H1 (cell line): Measurements from ENCODE around the gene ABL1. TPM values are rescaled to one million over a fixed set of nuclear protein-coding genes. Genes with fewer than 3 reads are reported as not detected.

ENCODE experiments used
- CTCF ChIA-PET: fragments of 300-600 bp; sonication (Branson Sonifier 250); formaldehyde crosslinking; loops from one replicate; lab custom pipeline; 2021; ENCODE audit not compliant: partially characterized antibody; lab: Charles Lee
- POLR2A ChIA-PET: fragments of 300-600 bp; sonication (Branson Sonifier 250); formaldehyde crosslinking; loops from one replicate; lab custom pipeline; 2021; ENCODE audit warnings: inconsistent platforms; ENCODE audit not compliant: partially characterized antibody; lab: Charles Lee
- DNase-seq, 2 experiments: peaks; one replicate each; pipeline versions ENCODE4 v3.0.0 to v3.0.0-alpha.2; 2010 to 2022; ENCODE audit warnings: low spot score in 2 of 2, low read depth in 1 of 2, mixed read lengths in 1 of 2
- FAIRE-seq: peaks from 2 replicates; lab custom pipeline; 2011; peaks lifted over from hg19 to GRCh38; lab: Jason Lieb, UNC
- H2AFZ ChIP-seq: 2 replicates; pipeline ENCODE4 v1.8.1; 2012; ENCODE audit warnings: low read length, inconsistent platforms
- H2AK5ac ChIP-seq: 2 replicates; pipeline ENCODE4 v1.6.1; 2013; ENCODE audit warnings: low read depth, low read length
- H2BK120ac ChIP-seq: replicated peaks from 2 replicates; pipeline ENCODE3; 2013; ENCODE audit warnings: low read depth, low read length, inconsistent platforms
- H2BK12ac ChIP-seq: 2 replicates; pipeline ENCODE4 v1.6.1; 2013; ENCODE audit warnings: low read depth, low read length
- H2BK15ac ChIP-seq: 2 replicates; pipeline ENCODE4 v1.6.1; 2013; ENCODE audit warnings: low read length
- H2BK20ac ChIP-seq: 2 replicates; pipeline ENCODE4 v1.6.1; 2013; ENCODE audit warnings: low read length
- H2BK5ac ChIP-seq: 2 replicates; pipeline ENCODE4 v1.6.1; 2013; ENCODE audit warnings: low read depth, low read length
- H3K14ac ChIP-seq: 2 replicates; pipeline ENCODE4 v1.6.1; 2013; ENCODE audit warnings: inconsistent platforms; ENCODE audit not compliant: insufficient read length
- H3K18ac ChIP-seq: 2 replicates; pipeline ENCODE4 v1.6.1; 2013; ENCODE audit warnings: low read length; ENCODE audit errors: extremely low read depth
- H3K23ac ChIP-seq: 2 replicates; pipeline ENCODE4 v1.6.1; 2013; ENCODE audit warnings: inconsistent platforms; ENCODE audit not compliant: insufficient read length
- H3K23me2 ChIP-seq: 2 replicates; pipeline ENCODE4 v1.6.1; 2013; ENCODE audit warnings: low read depth, low read length
- H3K27ac ChIP-seq: 2 replicates; pipeline ENCODE4 v1.6.1; 2011; ENCODE audit warnings: low read depth, low read length, inconsistent platforms
- H3K27me3 ChIP-seq, 4 experiments: replicated peaks in 1 of 4; 1 replicate in 1 of 4; 2 replicates in 3 of 4; pipeline versions ENCODE4 v1.6.1 to v1.8.1; 2011 to 2013; ENCODE audit warnings: low read length in 3 of 4, mild to moderate bottlenecking in 3 of 4, inconsistent platforms in 2 of 4, mixed read lengths in 2 of 4, moderate library complexity in 1 of 4; ENCODE audit not compliant: control insufficient read depth in 3 of 4, insufficient read depth in 3 of 4; ENCODE audit errors: extremely low read depth in 1 of 4
- H3K36me3 ChIP-seq, 4 experiments: 2 replicates each; pipeline versions ENCODE4 v1.6.1 to v1.8.1; 2011 to 2013; ENCODE audit warnings: mild to moderate bottlenecking in 4 of 4, low read length in 3 of 4, moderate library complexity in 2 of 4, control low read depth in 1 of 4, inconsistent platforms in 1 of 4; ENCODE audit not compliant: insufficient read depth in 4 of 4, control insufficient read depth in 2 of 4
- H3K4ac ChIP-seq: replicated peaks from 2 replicates; pipeline ENCODE3; 2013; ENCODE audit warnings: low read length, low read depth, mixed read lengths, inconsistent platforms; ENCODE audit not compliant: insufficient read length
- H3K4me1 ChIP-seq, 4 experiments: replicated peaks in 1 of 4; 1 replicate in 1 of 4; 2 replicates in 3 of 4; pipeline versions ENCODE4 v1.6.1 to v1.8.1; 2011 to 2013; ENCODE audit warnings: low read length in 3 of 4, inconsistent platforms in 2 of 4, mixed read lengths in 1 of 4; ENCODE audit not compliant: insufficient read depth in 4 of 4, control insufficient read depth in 3 of 4
- H3K4me2 ChIP-seq, 2 experiments: 2 replicates each; pipeline versions ENCODE4 v1.6.1 to v1.8.1; 2011 to 2013; ENCODE audit warnings: low read depth in 2 of 2, low read length in 2 of 2, control low read depth in 1 of 2, inconsistent platforms in 1 of 2, mild to moderate bottlenecking in 1 of 2; ENCODE audit not compliant: insufficient read depth in 1 of 2
- H3K4me3 ChIP-seq, 4 experiments: fragments of 200-600, 300-600 bp in 1 of 4; sonication (generic), shearing (Covaris generic), sonication (Bioruptor Twin) in 1 of 4; 2 replicates each; pipeline versions ENCODE4 v1.5.1 to v1.8.1; 2011 to 2016; ENCODE audit warnings: low read length in 4 of 4, low read depth in 3 of 4, control low read depth in 2 of 4, inconsistent platforms in 2 of 4, mild to moderate bottlenecking in 2 of 4, mixed read lengths in 1 of 4, moderate library complexity in 1 of 4; ENCODE audit not compliant: insufficient read depth in 2 of 4; ENCODE audit errors: extremely low read depth in 1 of 4
- H3K56ac ChIP-seq: replicated peaks from 2 replicates; pipeline ENCODE3; 2013; ENCODE audit warnings: low read depth, mild to moderate bottlenecking, mixed read lengths, low read length, inconsistent platforms; ENCODE audit not compliant: insufficient read length
- H3K79me1 ChIP-seq: 2 replicates; pipeline ENCODE4 v1.6.1; 2013; ENCODE audit warnings: low read depth, low read length, control low read depth
- H3K79me2 ChIP-seq, 2 experiments: 2 replicates each; pipeline versions ENCODE4 v1.6.1 to v1.8.1; 2012 to 2013; ENCODE audit warnings: low read length in 2 of 2, mild to moderate bottlenecking in 2 of 2, inconsistent platforms in 1 of 2; ENCODE audit not compliant: insufficient read depth in 2 of 2, control insufficient read depth in 1 of 2
- H3K9ac ChIP-seq, 4 experiments: replicated peaks in 1 of 4; 1 replicate in 1 of 4; 2 replicates in 3 of 4; pipeline versions ENCODE4 v1.6.1 to v1.8.1; 2011 to 2013; ENCODE audit warnings: low read depth in 3 of 4, low read length in 3 of 4, control low read depth in 2 of 4, mild to moderate bottlenecking in 2 of 4, moderate library complexity in 2 of 4, inconsistent platforms in 1 of 4; ENCODE audit errors: extremely low read depth in 1 of 4
- H3K9me3 ChIP-seq, 2 experiments: 2 replicates each; pipeline versions ENCODE4 v1.6.1 to v1.8.1; 2012 to 2013; ENCODE audit warnings: mild to moderate bottlenecking in 2 of 2, moderate library complexity in 2 of 2, control low read depth in 1 of 2, inconsistent platforms in 1 of 2, low read depth in 1 of 2, low read length in 1 of 2, mixed read lengths in 1 of 2; ENCODE audit not compliant: insufficient read depth in 2 of 2
- H4K20me1 ChIP-seq, 2 experiments: replicated peaks in 1 of 2; 2 replicates each; pipeline versions ENCODE3 to v1.8.1; 2011 to 2013; ENCODE audit warnings: inconsistent platforms in 2 of 2, low read length in 2 of 2, mild to moderate bottlenecking in 1 of 2; ENCODE audit not compliant: insufficient read depth in 2 of 2, control insufficient read depth in 1 of 2
- H4K5ac ChIP-seq: 2 replicates; pipeline ENCODE4 v1.6.1; 2013; ENCODE audit warnings: low read length, low read depth, mixed read lengths, inconsistent platforms; ENCODE audit not compliant: insufficient read length
- H4K8ac ChIP-seq: 2 replicates; pipeline ENCODE4 v1.8.0; 2013; ENCODE audit warnings: mild to moderate bottlenecking, moderate library complexity, low read length, inconsistent platforms; ENCODE audit not compliant: insufficient read depth; ENCODE audit errors: extremely low read depth
- H4K91ac ChIP-seq: replicated peaks from 2 replicates; pipeline ENCODE3; 2013; ENCODE audit warnings: low read length, mixed read lengths, inconsistent platforms; ENCODE audit not compliant: insufficient read length
- ATF3 ChIP-seq: IDR thresholded peaks from 2 replicates; pipeline ENCODE4 v1.6.1; 2011; ENCODE audit warnings: low read depth, mild to moderate bottlenecking, low read length; ENCODE audit not compliant: insufficient read depth
- BACH1 ChIP-seq: IDR thresholded peaks from 2 replicates; pipeline ENCODE4 v1.6.1; 2012; ENCODE audit warnings: low read length, improper control_type of control experiment
- BCL11A ChIP-seq, 2 experiments: IDR thresholded peaks; one replicate each; pipeline ENCODE4 v1.6.1; 2011; ENCODE audit warnings: low read depth in 2 of 2, low read length in 2 of 2, mild to moderate bottlenecking in 2 of 2
- EZH2 ChIP-seq: fragments of 200-600 bp; sonication (generic); IDR thresholded peaks from 2 replicates; pipeline ENCODE4 v1.7.1; 2012; ENCODE audit warnings: low read depth, mild to moderate bottlenecking, moderate library complexity, low read length, inconsistent platforms; ENCODE audit not compliant: severe bottlenecking
- GABPA ChIP-seq: IDR thresholded peaks from 2 replicates; pipeline ENCODE4 v1.6.1; 2011; ENCODE audit warnings: mild to moderate bottlenecking, low read length, moderate library complexity, borderline replicate concordance; ENCODE audit not compliant: insufficient read depth
- KDM1A ChIP-seq: fragments of 200-600, 300-600 bp; sonication (generic); IDR thresholded peaks from 2 replicates; pipeline ENCODE4 v1.7.1; 2016; ENCODE audit warnings: mild to moderate bottlenecking, low read length, borderline replicate concordance
- POU5F1 ChIP-seq: IDR thresholded peaks from 2 replicates; pipeline ENCODE4 v1.6.1; 2011; ENCODE audit warnings: low read depth, mild to moderate bottlenecking, low read length, moderate library complexity
- SUZ12 ChIP-seq: fragments of 200-600 bp; sonication (generic); IDR thresholded peaks from 2 replicates; pipeline ENCODE4 v1.6.1; 2012; ENCODE audit warnings: mild to moderate bottlenecking, inconsistent platforms, low read length, moderate library complexity, mixed read lengths
- TAF7 ChIP-seq: optimal IDR thresholded peaks from 2 replicates; pipeline ENCODE3; 2011; ENCODE audit warnings: low read depth, mild to moderate bottlenecking, inconsistent platforms, low read length, moderate library complexity, borderline replicate concordance
- TEAD4 ChIP-seq: IDR thresholded peaks from 2 replicates; pipeline ENCODE4 v1.6.1; 2012; ENCODE audit warnings: low read depth, low read length, inconsistent platforms, mixed read lengths
- WGBS, 2 experiments: shearing (Covaris generic) in 1 of 2; methylation state at CpG; one replicate each; pipeline versions ENCODE4 v1.1.6 to v1.1.7; 2013 to 2015; ENCODE audit warnings: low lambda C conversion rate in 2 of 2, mixed read lengths in 2 of 2, inconsistent platforms in 1 of 2, low coverage in 1 of 2, missing lambda C conversion rate in 1 of 2; ENCODE audit not compliant: insufficient replicate concordance in 2 of 2, insufficient coverage in 1 of 2, insufficient read length in 1 of 2; ENCODE audit errors: extremely low coverage in 1 of 2, missing lambda C conversion rate in 1 of 2; 5-methylcytosine and 5-hydroxymethylcytosine counted together
- polyA plus RNA-seq, 7 experiments: library from polyadenylated mRNA; depleted of rRNA in 3 of 7; stranded (reverse) in 5 of 7; unstranded in 2 of 7; fragments of >200 nt in 5 of 7; fragments of 200-250 nt in 2 of 7; gene quantifications; 1 replicate in 5 of 7; 2 replicates in 1 of 7; 4 replicates in 1 of 7; pipeline versions ENCODE4 v1.2.1 to v1.2.3, GENCODE V29; 2011 to 2013; ENCODE audit warnings: missing spikeins in 2 of 7, mixed read lengths in 2 of 7
- total RNA-seq: library from RNA; stranded (reverse); fragmentation: NEBNext Ultra II Directional; extraction: Animal tissue kit (Norgen Biotek cat#: 25700); gene quantifications from 2 replicates; pipeline ENCODE4 v1.2.1, GENCODE V29; 2021

The ABL1 gene
- total and polyA plus RNA-seq, 2 of the 8 experiments (the other 6 are each of a cell fraction or from before 2014, with no cell fraction given) = 35.3 to 104 TPM

DNA sequence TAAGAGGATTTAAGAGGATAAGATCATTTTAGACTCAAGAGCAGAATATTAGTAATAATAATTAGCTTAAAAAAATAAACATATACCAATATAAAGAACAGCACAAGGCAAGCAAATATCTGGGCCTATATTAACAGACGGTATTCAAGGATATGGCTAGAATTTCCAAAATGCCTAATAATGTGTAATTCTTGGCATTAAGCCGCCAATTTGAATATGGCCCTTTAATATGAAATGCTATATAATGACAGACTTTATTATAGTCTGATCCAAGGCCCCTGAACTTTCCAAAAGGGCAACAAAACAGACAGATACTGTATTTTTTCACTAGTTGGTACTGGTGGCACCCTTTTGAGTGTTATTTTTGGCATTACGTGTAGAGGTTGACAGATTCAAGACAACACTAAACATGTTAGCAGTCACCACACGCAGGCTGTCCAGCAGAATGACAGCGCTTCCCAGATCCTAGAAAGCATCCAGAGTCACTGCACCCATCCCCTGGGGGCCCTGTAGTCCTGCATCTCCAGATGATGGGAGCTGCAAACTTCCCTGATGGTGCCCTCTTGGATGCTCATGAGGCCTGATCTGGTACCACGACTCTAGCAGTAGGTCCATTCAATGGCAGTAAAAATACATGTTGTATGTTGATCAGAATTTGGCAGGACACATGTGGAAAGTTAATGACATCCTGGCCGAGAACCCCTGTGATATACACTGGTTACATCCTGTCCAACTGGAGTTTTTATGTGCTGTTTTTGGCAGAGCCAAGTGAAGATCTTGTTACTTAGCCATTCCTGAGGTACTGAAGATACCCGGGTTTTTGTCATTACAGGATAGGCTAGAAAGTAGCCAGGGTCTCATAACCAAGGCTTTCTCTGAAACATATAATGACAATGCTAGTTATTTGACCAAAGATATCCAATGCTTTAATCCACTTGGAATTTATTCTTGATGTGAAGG is 1.7 kb upstream of the ABL1 start:
- Histone ChIP-seq H3K27ac (no peak overlapping the region), H3K18ac (no peak overlapping the region), H3K56ac (no peak overlapping the region), H3K27me3 (no peaks in the 10 kb centered on the region), H3K9ac (no peak overlapping the region), H2BK5ac (no peak overlapping the region), H2BK15ac (0 out of 2 replicates have a peak overlapping the region, but pooled peaks have one; percentile 48), H3K79me2 (peaks cover 13 to 45% of the 10 kb centered on the region in 2 experiments; a peak in 3 of 4 replicates), H4K5ac (no peak overlapping the region), H2BK12ac (no peak overlapping the region), H3K4me3 (no peak overlapping the region), H3K36me3 (no peaks in the 10 kb centered on the region), H2BK20ac (no peak overlapping the region; the same call in 1 of the 2 replicates), H4K20me1 (peaks cover 6 to 10% of the 10 kb centered on the region in 2 experiments), H3K14ac (no peak overlapping the region), H4K8ac (no peak overlapping the region), H3K23ac (no peak overlapping the region), H2AFZ (no peak overlapping the region), H3K4me2 (no peak overlapping the region; a peak in 1 of 4 replicates), H3K79me1 (peaks cover 2% of the 10 kb centered on the region), H2BK120ac (no peak overlapping the region), H4K91ac (no peak overlapping the region), H3K9me3 (peaks cover 2 to 3% of the 10 kb centered on the region in 2 experiments; a peak in 2 of 4 replicates), H3K23me2 (peaks cover 2% of the 10 kb centered on the region), H2AK5ac (no peak overlapping the region), H3K4ac (no peak overlapping the region), H3K4me1 (peaks cover 8 to 16% (median 13%) of the 10 kb centered on the region in 4 experiments)
- DNase-seq (no peak), FAIRE-seq (no peak)
- ChIA-PET POLR2A (interaction anchor here (1.0 to 1.7 kb wide), 4 partner anchors 8 to 138 kb away, joined by 3 to 8 read pairs (median 6); no protein-coding TSS in a partner anchor), CTCF (interaction anchor here (0.5 to 3.1 kb wide), 12 partner anchors 8 to 99 kb away, joined by 3 to 11 read pairs (median 3); no protein-coding TSS in a partner anchor)
- 89% methylated on average over 8 of the region's 8 CpGs; no CpG with 5 or more reads in 1 of the 2 experiments for WGBS, 2 experiments
- TF ChIP-seq BACH1 (no peak), SUZ12 (no peak), TAF7 (no peak), KDM1A (no peak), GABPA (no peak), POU5F1 (no peak), ATF3 (no peak), TEAD4 (no peak), BCL11A (IDR thresholded peaks at IDR 0.05; ENCODE audit: low read depth in 2 of 2, low read length in 2 of 2) (no peak), EZH2 (no peak)
